GM10266 (cell line): ENCODE results near the gene ATOSA.

Source experiments
- DNase-seq: peaks from one replicate; pipeline ENCODE4 v3.0.0; 2012; ENCODE audit errors: extremely low spot score
- TF ChIP-seq, protein P1 (sequence below): IDR thresholded peaks from 2 replicates; pipeline ENCODE4 v1.5.1; 2012; ENCODE audit warnings: mild to moderate bottlenecking, low read depth; ENCODE audit not compliant: control insufficient read depth, insufficient read depth; ENCODE audit errors: missing control alignments

Gene ATOSA

DNA sequence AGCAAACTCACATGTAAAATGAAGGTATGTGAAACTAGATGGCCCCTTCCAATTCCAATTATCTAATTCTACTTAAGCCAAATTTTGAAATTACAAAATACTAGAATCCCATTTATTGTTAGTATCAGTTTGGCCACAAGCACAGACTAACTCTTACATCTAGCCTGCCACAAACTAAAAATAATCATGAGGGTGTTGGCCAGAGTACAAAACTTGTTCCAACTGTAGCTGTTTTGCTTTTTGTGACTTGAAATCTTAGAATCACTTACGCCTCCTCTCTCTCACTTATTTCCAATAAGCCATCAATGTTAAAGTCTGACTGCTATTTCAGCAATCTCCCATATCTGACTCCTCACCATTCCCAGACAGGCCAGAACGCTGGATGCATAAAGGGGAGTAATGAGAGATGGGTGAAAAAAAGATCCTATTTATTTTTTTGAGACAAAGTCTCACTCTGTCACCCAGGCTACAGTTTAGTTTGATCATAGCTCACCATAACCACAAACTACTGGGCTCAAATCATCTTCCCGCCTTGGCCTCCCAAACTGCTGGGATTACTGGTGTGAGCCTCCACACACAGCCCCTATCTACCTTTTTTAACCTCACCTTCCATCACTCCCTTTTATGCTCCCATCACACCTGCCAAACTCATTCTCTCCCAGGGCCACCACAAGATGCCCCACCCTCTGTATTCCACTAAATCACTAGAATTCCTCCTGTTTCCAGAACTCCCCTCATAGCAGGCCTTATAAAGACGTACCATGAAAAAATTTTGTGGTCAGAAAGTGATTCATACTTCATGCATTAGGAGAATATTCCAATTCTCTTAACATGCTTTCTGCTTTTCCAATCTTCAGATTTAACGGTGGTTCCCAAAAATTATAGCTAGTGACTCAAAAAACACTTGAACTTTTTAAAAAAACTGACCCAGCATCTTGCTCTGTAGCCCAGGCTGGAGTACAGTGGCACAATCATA is 36.5 kb downstream of the ATOSA start:
- TF ChIP-seq, protein P1, sequence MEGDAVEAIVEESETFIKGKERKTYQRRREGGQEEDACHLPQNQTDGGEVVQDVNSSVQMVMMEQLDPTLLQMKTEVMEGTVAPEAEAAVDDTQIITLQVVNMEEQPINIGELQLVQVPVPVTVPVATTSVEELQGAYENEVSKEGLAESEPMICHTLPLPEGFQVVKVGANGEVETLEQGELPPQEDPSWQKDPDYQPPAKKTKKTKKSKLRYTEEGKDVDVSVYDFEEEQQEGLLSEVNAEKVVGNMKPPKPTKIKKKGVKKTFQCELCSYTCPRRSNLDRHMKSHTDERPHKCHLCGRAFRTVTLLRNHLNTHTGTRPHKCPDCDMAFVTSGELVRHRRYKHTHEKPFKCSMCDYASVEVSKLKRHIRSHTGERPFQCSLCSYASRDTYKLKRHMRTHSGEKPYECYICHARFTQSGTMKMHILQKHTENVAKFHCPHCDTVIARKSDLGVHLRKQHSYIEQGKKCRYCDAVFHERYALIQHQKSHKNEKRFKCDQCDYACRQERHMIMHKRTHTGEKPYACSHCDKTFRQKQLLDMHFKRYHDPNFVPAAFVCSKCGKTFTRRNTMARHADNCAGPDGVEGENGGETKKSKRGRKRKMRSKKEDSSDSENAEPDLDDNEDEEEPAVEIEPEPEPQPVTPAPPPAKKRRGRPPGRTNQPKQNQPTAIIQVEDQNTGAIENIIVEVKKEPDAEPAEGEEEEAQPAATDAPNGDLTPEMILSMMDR: no peak
- DNase-seq: no peak

DNA sequence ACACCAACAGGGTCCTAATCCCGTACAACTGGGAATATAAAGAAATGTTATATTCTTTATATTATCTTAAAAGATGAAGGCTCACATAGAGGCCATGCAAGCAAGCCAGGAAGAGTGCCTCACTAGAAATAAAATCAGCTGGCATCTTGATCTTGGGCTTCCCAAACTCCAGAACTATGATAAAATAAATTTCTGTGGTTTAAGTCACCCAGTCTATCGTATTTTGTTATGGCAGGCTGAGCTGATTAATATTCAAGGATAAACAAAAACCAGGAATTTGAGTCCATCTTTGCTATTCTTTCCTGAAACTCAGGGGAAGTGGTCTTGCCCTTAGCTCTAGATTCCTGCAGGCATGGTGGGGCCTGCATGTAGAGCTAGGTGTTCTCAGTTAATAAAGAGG is 42.7 kb downstream of the ATOSA start:
- no peak for DNase-seq
- TF ChIP-seq, protein P1: no peak

DNA sequence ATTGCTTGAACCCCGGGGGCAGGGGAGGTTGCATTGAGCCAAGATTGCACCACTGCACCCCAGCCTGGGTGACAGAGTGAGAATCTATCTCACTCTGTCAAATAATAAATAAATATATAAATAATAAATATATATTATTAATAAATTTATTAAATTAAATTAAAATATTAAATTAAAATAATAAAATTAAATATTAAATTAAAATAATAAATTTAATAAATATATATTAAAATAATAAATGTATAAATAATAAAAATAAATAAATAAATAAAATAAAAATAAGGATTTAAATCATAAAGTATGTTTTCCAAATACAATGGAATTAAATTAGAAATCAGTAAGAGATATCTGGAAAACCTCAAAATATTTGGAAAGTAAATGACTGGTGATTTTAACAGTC is 43.3 kb downstream of the ATOSA start:
- DNase-seq: no peak
- TF ChIP-seq, protein P1: no peak
